WTC11 (cell line): ENCODE data around the gene MYO3A. TPM values are rescaled to one million over a fixed set of nuclear protein-coding genes. Genes with fewer than 3 reads are reported as not detected.

Experiments
- ATAC-seq: fragments of 200-7000 bp; cut with Tn5 transposase; 2 replicates; pipeline ENCODE4 v1.10.0; 2021; ENCODE audit warnings: mild to moderate bottlenecking, moderate library complexity
- CTCF ChIA-PET: fragments of 300-600 bp; sonication (Branson Sonifier 250); formaldehyde crosslinking; loops from one replicate; lab custom pipeline; 2021; ENCODE audit warnings: antibody characterized with exemption; lab: Charles Lee
- POLR2A ChIA-PET: fragments of 350-600 bp; sonication (Branson Sonifier 250); formaldehyde crosslinking; loops from one replicate; lab custom pipeline; 2021; ENCODE audit warnings: antibody characterized with exemption; lab: Charles Lee
- DNase-seq: peaks from one replicate; pipeline ENCODE4 v3.0.0; 2021; ENCODE audit warnings: low spot score
- H3K27ac Mint-ChIP-seq: 2 replicates; pipeline ENCODE4 v1.8.0; 2021; ENCODE audit warnings: mixed read lengths
- H3K27me3 Mint-ChIP-seq: 2 replicates; pipeline ENCODE4 v1.8.0; 2021; ENCODE audit warnings: low read depth, mild to moderate bottlenecking, moderate library complexity, mixed read lengths
- H3K36me3 Mint-ChIP-seq: 2 replicates; pipeline ENCODE4 v1.8.0; 2021; ENCODE audit warnings: mixed read lengths
- H3K4me1 Mint-ChIP-seq: 2 replicates; pipeline ENCODE4 v1.8.0; 2022; ENCODE audit warnings: mixed read lengths
- H3K4me3 Mint-ChIP-seq: 2 replicates; pipeline ENCODE4 v1.8.0; 2021; ENCODE audit warnings: mild to moderate bottlenecking, moderate library complexity, mixed read lengths
- H3K9me3 Mint-ChIP-seq: 2 replicates; pipeline ENCODE4 v1.8.0; 2021; ENCODE audit warnings: mixed read lengths
- AR ChIP-seq: fragments of 250-450 bp; sonication (Bioruptor Pico); IDR thresholded peaks from 2 replicates; pipeline ENCODE4 v1.9.0; 2021; ENCODE audit warnings: mild to moderate bottlenecking
- ATF6 ChIP-seq: sonication (generic); formaldehyde crosslinking; IDR thresholded peaks from 2 replicates; pipeline ENCODE4 v1.8.1; 2023; ENCODE audit warnings: mild to moderate bottlenecking, missing genetic modification reagents
- EMX1 ChIP-seq: fragments of 250-450 bp; sonication (Bioruptor Pico); IDR thresholded peaks from 2 replicates; pipeline ENCODE4 v1.8.0; 2021; ENCODE audit warnings: mild to moderate bottlenecking
- ESRRA ChIP-seq: sonication (generic); formaldehyde crosslinking; IDR thresholded peaks from 2 replicates; pipeline ENCODE4 v1.8.1; 2022; ENCODE audit warnings: mild to moderate bottlenecking, missing genetic modification reagents, borderline replicate concordance
- FOXJ3 ChIP-seq: sonication (generic); formaldehyde crosslinking; IDR thresholded peaks from 2 replicates; pipeline ENCODE4 v1.9.0; 2021; ENCODE audit warnings: missing genetic modification reagents, mild to moderate bottlenecking, borderline replicate concordance
- FOXK1 ChIP-seq: sonication (generic); formaldehyde crosslinking; IDR thresholded peaks from 2 replicates; pipeline ENCODE4 v1.8.0; 2022; ENCODE audit warnings: mild to moderate bottlenecking, moderate library complexity, missing genetic modification reagents
- FOXP1 ChIP-seq: sonication (generic); formaldehyde crosslinking; IDR thresholded peaks from 2 replicates; pipeline ENCODE4 v1.8.0; 2022; ENCODE audit warnings: missing genetic modification reagents, mild to moderate bottlenecking, moderate library complexity, borderline replicate concordance
- GTF2I ChIP-seq: fragments of 250-450 bp; sonication (Bioruptor Pico); conservative IDR thresholded peaks from 2 replicates; pipeline ENCODE4 v1.4.0; 2021; ENCODE audit warnings: mild to moderate bottlenecking
- JAZF1 ChIP-seq: fragments of 250-450 bp; sonication (Bioruptor Pico); IDR thresholded peaks from 2 replicates; pipeline ENCODE4 v1.9.0; 2021; ENCODE audit warnings: moderate library complexity, mild to moderate bottlenecking, inconsistent platforms
- NR3C1 ChIP-seq: sonication (generic); formaldehyde crosslinking; conservative IDR thresholded peaks from 2 replicates; pipeline ENCODE4 v1.8.1; 2023; ENCODE audit warnings: low read depth, mild to moderate bottlenecking, missing genetic modification reagents
- PRRX2 ChIP-seq: fragments of 250-450 bp; sonication (Bioruptor Pico); IDR thresholded peaks from 2 replicates; pipeline ENCODE4 v1.8.0; 2021; ENCODE audit warnings: mild to moderate bottlenecking
- ZBTB21 ChIP-seq: sonication (generic); formaldehyde crosslinking; IDR thresholded peaks from 2 replicates; pipeline ENCODE4 v1.8.1; 2023; ENCODE audit warnings: mild to moderate bottlenecking, missing genetic modification reagents, borderline replicate concordance
- ZNF263 ChIP-seq: sonication (generic); formaldehyde crosslinking; IDR thresholded peaks from 2 replicates; pipeline ENCODE4 v1.8.1; 2022; ENCODE audit warnings: low read depth, mild to moderate bottlenecking, moderate library complexity, missing genetic modification reagents
- ZNF281 ChIP-seq: sonication (generic); formaldehyde crosslinking; IDR thresholded peaks from 2 replicates; pipeline ENCODE4 v1.8.0; 2023; ENCODE audit warnings: mild to moderate bottlenecking, missing genetic modification reagents
- ZNF396 ChIP-seq: fragments of 250-450 bp; sonication (Bioruptor Pico); IDR thresholded peaks from 2 replicates; pipeline ENCODE4 v1.8.0; 2021; ENCODE audit warnings: mild to moderate bottlenecking, moderate library complexity, borderline replicate concordance
- total RNA-seq: library from RNA; stranded (reverse); gene quantifications from 3 replicates; pipeline ENCODE4 v1.2.3, GENCODE V29; 2021
- TF ChIP-seq, protein P1 (sequence below): sonication (generic); formaldehyde crosslinking; IDR thresholded peaks from 2 replicates; pipeline ENCODE4 v1.8.1; 2022; ENCODE audit warnings: missing genetic modification reagents, borderline replicate concordance
- TF ChIP-seq, protein P2 (sequence below): fragments of 250-450 bp; sonication (Bioruptor Pico); IDR thresholded peaks from 2 replicates; pipeline ENCODE4 v1.9.0; 2021; ENCODE audit warnings: mild to moderate bottlenecking
- TF ChIP-seq, protein P3 (sequence below): sonication (generic); formaldehyde crosslinking; IDR thresholded peaks from 2 replicates; pipeline ENCODE4 v1.8.1; 2022; ENCODE audit warnings: low read depth, missing genetic modification reagents, borderline replicate concordance

Gene MYO3A
- total RNA-seq, 1 experiment from 2014 or later = 3.7 TPM

DNA sequence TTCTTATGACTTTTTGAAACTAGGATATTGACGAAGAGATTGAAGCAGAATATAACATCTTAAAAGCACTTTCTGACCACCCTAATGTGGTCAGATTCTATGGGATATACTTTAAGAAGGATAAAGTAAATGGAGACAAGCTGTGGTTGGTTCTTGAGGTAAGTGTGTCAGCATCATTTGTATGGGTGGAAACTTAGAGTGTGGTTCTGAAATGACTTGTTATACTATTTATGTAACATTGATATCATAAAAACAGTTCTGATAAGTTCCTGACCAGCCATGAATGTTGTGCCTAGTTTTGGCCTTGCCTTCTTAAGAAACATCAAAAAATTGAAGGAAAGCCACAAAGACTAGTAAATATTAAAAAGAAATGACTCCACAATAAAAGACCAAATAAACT lies 20.8 kb downstream of the MYO3A start:
- ATAC-seq = no peak
- Mint-ChIP-seq H3K36me3 (peaks cover 24% of the 10 kb centered on the region), H3K4me1 (no peaks in the 10 kb centered on the region), H3K27ac (no peak overlapping the region), H3K9me3 (peaks cover 21% of the 10 kb centered on the region), H3K4me3 (no peak overlapping the region), H3K27me3 (no peaks in the 10 kb centered on the region)
- no peak for DNase-seq
- TF ChIP-seq FOXK1 = no peak
- POLR2A ChIA-PET = no interaction called here
- CTCF ChIA-PET = no interaction called here

GRCh38 chr10:25959540-25960232 lies 25.7 kb downstream of the MYO3A start:
- DNase-seq = no peak
- Mint-ChIP-seq H3K4me3 (no peak overlapping the region), H3K4me1 (peaks cover 2% of the 10 kb centered on the region; the same call in 1 of the 2 replicates), H3K36me3 (peaks cover 24% of the 10 kb centered on the region), H3K27me3 (no peaks in the 10 kb centered on the region), H3K9me3 (peaks cover 21% of the 10 kb centered on the region), H3K27ac (no peak overlapping the region)
- CTCF ChIA-PET = no interaction called here
- TF ChIP-seq JAZF1 (CRISPR knock-in tag) (no peak), ATF6 (CRISPR knock-in tag) (no peak), PRRX2 (no peak), ZNF396 (CRISPR knock-in tag) (no peak), ZNF281 (CRISPR knock-in tag) (no peak)
- POLR2A ChIA-PET = no interaction called here
- no peak for ATAC-seq

- no peak for TF ChIP-seq FOXP1 (CRISPR knock-in tag)
- no peak for TF ChIP-seq ATF6 (CRISPR knock-in tag)
- TF ChIP-seq, protein P1, sequence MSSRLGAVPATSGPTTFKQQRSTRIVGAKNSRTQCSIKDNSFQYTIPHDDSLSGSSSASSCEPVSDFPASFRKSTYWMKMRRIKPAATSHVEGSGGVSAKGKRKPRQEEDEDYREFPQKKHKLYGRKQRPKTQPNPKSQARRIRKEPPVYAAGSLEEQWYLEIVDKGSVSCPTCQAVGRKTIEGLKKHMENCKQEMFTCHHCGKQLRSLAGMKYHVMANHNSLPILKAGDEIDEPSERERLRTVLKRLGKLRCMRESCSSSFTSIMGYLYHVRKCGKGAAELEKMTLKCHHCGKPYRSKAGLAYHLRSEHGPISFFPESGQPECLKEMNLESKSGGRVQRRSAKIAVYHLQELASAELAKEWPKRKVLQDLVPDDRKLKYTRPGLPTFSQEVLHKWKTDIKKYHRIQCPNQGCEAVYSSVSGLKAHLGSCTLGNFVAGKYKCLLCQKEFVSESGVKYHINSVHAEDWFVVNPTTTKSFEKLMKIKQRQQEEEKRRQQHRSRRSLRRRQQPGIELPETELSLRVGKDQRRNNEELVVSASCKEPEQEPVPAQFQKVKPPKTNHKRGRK = no peak
- TF ChIP-seq, protein P2, sequence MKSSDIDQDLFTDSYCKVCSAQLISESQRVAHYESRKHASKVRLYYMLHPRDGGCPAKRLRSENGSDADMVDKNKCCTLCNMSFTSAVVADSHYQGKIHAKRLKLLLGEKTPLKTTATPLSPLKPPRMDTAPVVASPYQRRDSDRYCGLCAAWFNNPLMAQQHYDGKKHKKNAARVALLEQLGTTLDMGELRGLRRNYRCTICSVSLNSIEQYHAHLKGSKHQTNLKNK (CRISPR knock-in tag) = no peak
- no peak for TF ChIP-seq NR3C1 (CRISPR knock-in tag)
- TF ChIP-seq ZNF263 (CRISPR knock-in tag) = no peak
- TF ChIP-seq FOXJ3 (CRISPR knock-in tag) = no peak
- no peak for TF ChIP-seq GTF2I (CRISPR knock-in tag)
- TF ChIP-seq ZBTB21 (CRISPR knock-in tag) = no peak
- TF ChIP-seq PRRX2 = no peak
- no peak for TF ChIP-seq ESRRA (CRISPR knock-in tag)
- no peak for TF ChIP-seq EMX1 (CRISPR knock-in tag)
- TF ChIP-seq AR (CRISPR knock-in tag) = no peak
- TF ChIP-seq, protein P3, sequence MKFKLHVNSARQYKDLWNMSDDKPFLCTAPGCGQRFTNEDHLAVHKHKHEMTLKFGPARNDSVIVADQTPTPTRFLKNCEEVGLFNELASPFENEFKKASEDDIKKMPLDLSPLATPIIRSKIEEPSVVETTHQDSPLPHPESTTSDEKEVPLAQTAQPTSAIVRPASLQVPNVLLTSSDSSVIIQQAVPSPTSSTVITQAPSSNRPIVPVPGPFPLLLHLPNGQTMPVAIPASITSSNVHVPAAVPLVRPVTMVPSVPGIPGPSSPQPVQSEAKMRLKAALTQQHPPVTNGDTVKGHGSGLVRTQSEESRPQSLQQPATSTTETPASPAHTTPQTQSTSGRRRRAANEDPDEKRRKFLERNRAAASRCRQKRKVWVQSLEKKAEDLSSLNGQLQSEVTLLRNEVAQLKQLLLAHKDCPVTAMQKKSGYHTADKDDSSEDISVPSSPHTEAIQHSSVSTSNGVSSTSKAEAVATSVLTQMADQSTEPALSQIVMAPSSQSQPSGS (CRISPR knock-in tag) = no peak
- Mint-ChIP-seq H3K27ac (no peak overlapping the region), H3K4me3 (no peak overlapping the region), H3K36me3 (no peaks in the 10 kb centered on the region), H3K9me3 (no peaks in the 10 kb centered on the region), H3K4me1 (peaks cover 13% of the 10 kb centered on the region), H3K27me3 (no peaks in the 10 kb centered on the region)
- CTCF ChIA-PET = no interaction called here
- ATAC-seq (peak; percentile 58), DNase-seq (no peak)
- POLR2A ChIA-PET = no interaction called here
Observed at GRCh38 chr10:25965584-25965983, 31.6 kb downstream of the MYO3A start.
